NB4 (cell line): ENCODE data around the gene CEP131.

Source experiments
- CTCF ChIP-seq: IDR thresholded peaks from one replicate; pipeline ENCODE4 v1.5.1; 2012; ENCODE audit warnings: low read depth, low read length
- MAX ChIP-seq: IDR thresholded peaks from 2 replicates; pipeline ENCODE4 v1.6.1; 2011; ENCODE audit warnings: low read depth, low read length
- MYC ChIP-seq: IDR thresholded peaks from 2 replicates; pipeline ENCODE4 v1.6.1; 2011; ENCODE audit warnings: low read depth, low read length
- POLR2A ChIP-seq: IDR thresholded peaks from 2 replicates; pipeline ENCODE4 v1.6.1; 2011; ENCODE audit warnings: mild to moderate bottlenecking; ENCODE audit not compliant: insufficient read length; ENCODE audit errors: extremely low read depth

- TF ChIP-seq CTCF: no peak
- peak; percentile 63 for TF ChIP-seq MAX
- peak; percentile 66 for TF ChIP-seq POLR2A
- TF ChIP-seq MYC: no peak
These were observed 48.5 kb upstream of the CEP131 start for GRCh38 chr17:81271226-81271625.
